CD14-positive monocyte (primary cell): ENCODE data around the gene HOXA11. TPM values are rescaled to one million over a fixed set of nuclear protein-coding genes. Genes with fewer than 3 reads are reported as not detected.

Experiments
- DNase-seq, 3 donors: peaks; one replicate each; pipeline ENCODE4 v3.0.0-alpha.2; 2011 to 2022
- H2AFZ ChIP-seq: 2 replicates; pipeline ENCODE4 v1.6.0; 2012; ENCODE audit warnings: mild to moderate bottlenecking, low read depth, low read length, inconsistent platforms; ENCODE audit not compliant: insufficient read depth, poor library complexity, severe bottlenecking
- H3K27ac ChIP-seq, 2 donors: 1 replicate in 1 of 2; 2 replicates in 1 of 2; pipeline ENCODE4 v1.5.1; 2012 to 2013; ENCODE audit warnings: low read length in 2 of 2, control low read depth in 1 of 2, inconsistent platforms in 1 of 2, low read depth in 1 of 2, mild to moderate bottlenecking in 1 of 2
- H3K27me3 ChIP-seq, 2 donors: one replicate each; pipeline versions ENCODE4 v1.6.0 to v1.6.1; 2011 to 2013; ENCODE audit warnings: low read length in 2 of 2; ENCODE audit not compliant: control insufficient read depth in 2 of 2, insufficient read depth in 2 of 2
- H3K36me3 ChIP-seq, 2 donors: replicated peaks in 1 of 2; 1 replicate in 1 of 2; 2 replicates in 1 of 2; pipeline versions ENCODE4 v1.5.1 to v1.6.1; 2012 to 2013; ENCODE audit warnings: low read length in 2 of 2, control low read depth in 1 of 2, inconsistent platforms in 1 of 2, mild to moderate bottlenecking in 1 of 2; ENCODE audit not compliant: insufficient read depth in 2 of 2, control insufficient read depth in 1 of 2
- H3K4me1 ChIP-seq, 2 donors: 1 replicate in 1 of 2; 2 replicates in 1 of 2; pipeline versions ENCODE4 v1.5.1 to v1.6.1; 2012 to 2013; ENCODE audit warnings: low read length in 2 of 2, control low read depth in 1 of 2, inconsistent platforms in 1 of 2, mild to moderate bottlenecking in 1 of 2, moderate library complexity in 1 of 2; ENCODE audit not compliant: insufficient read depth in 2 of 2, control insufficient read depth in 1 of 2
- H3K4me2 ChIP-seq: replicated peaks from 2 replicates; pipeline ENCODE3; 2012; ENCODE audit warnings: low read length, moderate library complexity, mild to moderate bottlenecking; ENCODE audit not compliant: poor library complexity, severe bottlenecking; ENCODE audit errors: extremely low read depth
- H3K4me3 ChIP-seq, 3 experiments: fragments of 200-600 bp in 1 of 3; sonication (generic) in 1 of 3; replicated peaks in 1 of 3; 1 replicate in 2 of 3; 2 replicates in 1 of 3; pipeline ENCODE4 v1.5.1; 2011 to 2013; ENCODE audit warnings: low read length in 3 of 3, mild to moderate bottlenecking in 3 of 3, control low read depth in 2 of 3, low read depth in 2 of 3, inconsistent platforms in 1 of 3, moderate library complexity in 1 of 3
- H3K79me2 ChIP-seq: 2 replicates; pipeline ENCODE4 v1.6.0; 2012; ENCODE audit warnings: mild to moderate bottlenecking, control low read depth, inconsistent platforms, low read length, moderate library complexity; ENCODE audit not compliant: insufficient read depth
- H3K9ac ChIP-seq: 2 replicates; pipeline ENCODE4 v1.6.0; 2017; ENCODE audit warnings: low read length, mild to moderate bottlenecking; ENCODE audit not compliant: insufficient read depth, poor library complexity, severe bottlenecking
- H3K9me3 ChIP-seq, 2 donors: replicated peaks in 1 of 2; 1 replicate in 1 of 2; 2 replicates in 1 of 2; pipeline versions ENCODE4 v1.5.1 to v1.6.1; 2012 to 2013; ENCODE audit warnings: low read length in 2 of 2, control low read depth in 1 of 2; ENCODE audit not compliant: control insufficient read depth in 1 of 2, insufficient read depth in 1 of 2
- H4K20me1 ChIP-seq: 2 replicates; pipeline ENCODE4 v1.6.0; 2012; ENCODE audit warnings: mild to moderate bottlenecking, low read length, control low read depth, moderate library complexity; ENCODE audit not compliant: insufficient read depth
- H3K27ac Mint-ChIP-seq, 7 donors: one replicate each; pipeline ENCODE4 v1.8.0; 2020; ENCODE audit warnings: mild to moderate bottlenecking in 7 of 7, mixed read lengths in 7 of 7, moderate library complexity in 6 of 7, inconsistent platforms in 2 of 7
- H3K27me3 Mint-ChIP-seq, 3 donors: one replicate each; pipeline ENCODE4 v1.8.0; 2021 to 2022; ENCODE audit warnings: low read depth in 3 of 3, mild to moderate bottlenecking in 3 of 3, mixed read lengths in 3 of 3, moderate library complexity in 3 of 3, inconsistent platforms in 1 of 3
- H3K36me3 Mint-ChIP-seq, 2 donors: one replicate each; pipeline ENCODE4 v1.8.0; 2020; ENCODE audit warnings: mixed read lengths in 2 of 2, inconsistent platforms in 1 of 2, mild to moderate bottlenecking in 1 of 2
- H3K4me1 Mint-ChIP-seq: one replicate; pipeline ENCODE4 v1.8.0; 2020; ENCODE audit warnings: mild to moderate bottlenecking, mixed read lengths
- H3K4me3 Mint-ChIP-seq, 2 donors: one replicate each; pipeline ENCODE4 v1.8.0; 2020; ENCODE audit warnings: mild to moderate bottlenecking in 2 of 2, mixed read lengths in 2 of 2, moderate library complexity in 1 of 2
- H3K9me3 Mint-ChIP-seq, 7 donors: one replicate each; pipeline ENCODE4 v1.8.0; 2020 to 2022; ENCODE audit warnings: mixed read lengths in 7 of 7, mild to moderate bottlenecking in 6 of 7, moderate library complexity in 6 of 7, inconsistent platforms in 2 of 7
- CTCF ChIP-seq: fragments of 200-600 bp; IDR thresholded peaks from one replicate; pipeline ENCODE4 v1.8.0; 2022; ENCODE audit warnings: antibody characterized with exemption, mild to moderate bottlenecking
- WGBS: methylation state at CpG from one replicate; pipeline ENCODE4 v1.1.5; 2013; ENCODE audit warnings: missing lambda C conversion rate; ENCODE audit not compliant: insufficient coverage; 5-methylcytosine and 5-hydroxymethylcytosine counted together
- intact Hi-C, 2 donors: fragments of 100-400 bp; cut with micrococcal nuclease; formaldehyde crosslinking; loops; one replicate each; pipeline versions ENCODE4 v1.15.0 to v1.15.1; 2023
- polyA plus RNA-seq, 3 donors: library from polyadenylated mRNA; depleted of rRNA in 1 of 3; unstranded in 2 of 3; stranded (reverse) in 1 of 3; fragments of 300-500 nt in 2 of 3; fragments of >200 nt in 1 of 3; fragmentation: Illumina TruSeq in 2 of 3; gene quantifications; 1 replicate in 2 of 3; 2 replicates in 1 of 3; pipeline ENCODE4 v1.2.3, GENCODE V29; 2012 to 2021

Gene HOXA11
- polyA plus RNA-seq, 3 donors, result not detected

GRCh38 chr7:27198871-27199801, 14.1 kb upstream of the HOXA11 start:
- peaks cover 47% of the 10 kb centered on the region for H3K4me1 Mint-ChIP-seq
- no peak overlapping the region for H3K4me3 ChIP-seq
- H3K4me2 ChIP-seq, result peak overlapping the region; percentile 54

More at GRCh38 chr7:27198871-27199801, 14.1 kb upstream of the HOXA11 start:
- WGBS, result 2% methylated on average over 89 of the region's 93 CpGs
- Histone ChIP-seq H3K36me3 (no peaks in the 10 kb centered on the region), H4K20me1 (no peaks in the 10 kb centered on the region), H2AFZ (peak overlapping the region; percentile 19), H3K79me2 (no peaks in the 10 kb centered on the region), H3K27ac (no peak overlapping the region), H3K9me3 (peaks cover 0 to 39% of the 10 kb centered on the region in 2 donors), H3K27me3 (peaks cover 87 to 94% of the 10 kb centered on the region in 2 donors), H3K4me1 (peaks cover 31 to 38% of the 10 kb centered on the region in 2 donors), H3K9ac (no peak overlapping the region)
- intact Hi-C loops, result loop anchor here (5.0 to 10.0 kb wide), 3 partner anchors 586 to 823 kb away; no protein-coding TSS in a partner anchor
- Mint-ChIP-seq H3K27ac (no peak overlapping the region), H3K4me3 (peak overlapping the region; percentile 67 to 84), H3K9me3 (peaks cover 0 to 40% (median 21%) of the 10 kb centered on the region in 7 donors), H3K36me3 (peaks cover 11 to 22% of the 10 kb centered on the region in 2 donors), H3K27me3 (peaks cover 86 to 92% (median 89%) of the 10 kb centered on the region in 3 donors)
- TF ChIP-seq CTCF, result no peak
- DNase-seq, result no peak
